K562 (cell line): ENCODE measurements around the gene GLIPR1L1. TPM values are rescaled to one million over a fixed set of nuclear protein-coding genes. Genes with fewer than 3 reads are reported as not detected.

Experiments
- ATAC-seq: fragments of 200-7000 bp; cut with Tn5 transposase; 3 replicates; pipeline ENCODE4 v1.9.1; 2020; ENCODE audit warnings: moderate library complexity
- BruUV-seq: library from RNA; stranded (reverse); fragments of 400-500 nt; replicated peaks from 2 replicates; lab custom pipeline; 2021; lab: Mats Ljungman, UMichigan
- CTCF ChIA-PET: fragments of 300-600 bp; formaldehyde crosslinking; extraction: SDS; loops from one replicate; lab custom pipeline; 2021; ENCODE audit warnings: low intra/inter-chr PET ratio; lab: Yijun Ruan, JAX
- POLR2A ChIA-PET: fragments of 300-600, 350-650 bp; sonication (Branson Sonifier 250); formaldehyde crosslinking; extraction: SDS; loops from one replicate; lab custom pipeline; 2021; ENCODE audit warnings: antibody characterized with exemption, inconsistent platforms; lab: Yijun Ruan, JAX
- DNase-seq, 4 experiments: peaks; one replicate each; pipeline versions ENCODE4 v3.0.0 to v3.0.0-alpha.2; 2011 to 2018; ENCODE audit warnings: low spot score in 3 of 4, mixed read lengths in 3 of 4; ENCODE audit errors: extremely low read depth in 1 of 4
- FAIRE-seq: peaks from 2 replicates; lab custom pipeline; 2011; peaks lifted over from hg19 to GRCh38; lab: Jason Lieb, UNC
- H2AFZ ChIP-seq: 2 replicates; pipeline ENCODE4 v1.6.0; 2011; ENCODE audit warnings: low read depth, low read length, control low read depth, inconsistent platforms
- H3K27ac ChIP-seq: fragments of 200-600 bp; 3 replicates; pipeline ENCODE4 v1.8.0; 2011; ENCODE audit warnings: low read depth, mild to moderate bottlenecking, control low read depth, inconsistent platforms, low read length, moderate library complexity, mixed read lengths; ENCODE audit errors: extremely low read depth
- H3K27me3 ChIP-seq, 2 experiments: fragments of 300-600 bp in 1 of 2; 2 replicates in 1 of 2; 3 replicates in 1 of 2; pipeline versions ENCODE4 v1.6.0 to v1.8.0; 2011; ENCODE audit warnings: inconsistent platforms in 2 of 2, low read length in 2 of 2, mild to moderate bottlenecking in 1 of 2, mixed read lengths in 1 of 2, moderate library complexity in 1 of 2; ENCODE audit not compliant: control insufficient read depth in 2 of 2, insufficient read depth in 2 of 2
- H3K36me3 ChIP-seq: fragments of 300-600 bp; 3 replicates; pipeline ENCODE4 v1.8.0; 2011; ENCODE audit warnings: mild to moderate bottlenecking, low read length, inconsistent platforms; ENCODE audit not compliant: control insufficient read depth, insufficient read depth
- H3K4me1 ChIP-seq, 2 experiments: fragments of 200-600 bp in 1 of 2; replicated peaks in 1 of 2; 2 replicates in 1 of 2; 3 replicates in 1 of 2; pipeline versions ENCODE4 v1.5.1 to v1.8.0; 2011; ENCODE audit warnings: inconsistent platforms in 2 of 2, low read length in 2 of 2, mild to moderate bottlenecking in 1 of 2, mixed read lengths in 1 of 2, moderate library complexity in 1 of 2; ENCODE audit not compliant: control insufficient read depth in 2 of 2, insufficient read depth in 2 of 2
- H3K4me2 ChIP-seq: 2 replicates; pipeline ENCODE4 v1.6.1; 2011; ENCODE audit warnings: low read length, control low read depth, inconsistent platforms, mixed read lengths; ENCODE audit not compliant: insufficient read depth
- H3K4me3 ChIP-seq: fragments of 200-600 bp; sonication (generic), shearing (Covaris generic); 2 replicates; pipeline ENCODE4 v1.5.1; 2016; ENCODE audit warnings: control low read depth, inconsistent platforms
- H3K79me2 ChIP-seq: fragments of 200-600 bp; 3 replicates; pipeline ENCODE4 v1.8.0; 2011; ENCODE audit warnings: low read length, inconsistent platforms; ENCODE audit not compliant: control insufficient read depth, insufficient read depth
- H3K9ac ChIP-seq, 2 experiments: 2 replicates each; pipeline versions ENCODE4 v1.6.0 to v1.6.1; 2011; ENCODE audit warnings: low read depth in 2 of 2, low read length in 2 of 2, control low read depth in 1 of 2, inconsistent platforms in 1 of 2, mild to moderate bottlenecking in 1 of 2, mixed read lengths in 1 of 2; ENCODE audit not compliant: insufficient read depth in 1 of 2
- H3K9me1 ChIP-seq: one replicate; pipeline ENCODE4 v1.6.0; 2011; ENCODE audit warnings: inconsistent platforms, mild to moderate bottlenecking, low read length, moderate library complexity; ENCODE audit not compliant: control insufficient read depth, insufficient read depth
- H3K9me3 ChIP-seq: replicated peaks from 2 replicates; pipeline ENCODE4 v1.5.1; 2011; ENCODE audit warnings: low read depth, low read length, inconsistent platforms; ENCODE audit not compliant: control insufficient read depth, insufficient read depth
- H4K20me1 ChIP-seq: replicated peaks from 2 replicates; pipeline ENCODE4 v1.6.1; 2011; ENCODE audit warnings: low read length, inconsistent platforms, mixed read lengths; ENCODE audit not compliant: control insufficient read depth, insufficient read depth
- ARID1B ChIP-seq: fragments of 450-650 bp; IDR thresholded peaks from 2 replicates; pipeline ENCODE4 v1.6.1; 2016; ENCODE audit warnings: antibody characterized with exemption, mild to moderate bottlenecking, inconsistent platforms
- CREB1 ChIP-seq, 2 experiments: sonication (generic) in 1 of 2; formaldehyde crosslinking in 1 of 2; IDR thresholded peaks; 2 replicates each; pipeline versions ENCODE4 v1.6.1 to v1.8.0; 2012 to 2022; ENCODE audit warnings: inconsistent platforms in 1 of 2, mild to moderate bottlenecking in 1 of 2, missing genetic modification reagents in 1 of 2, moderate library complexity in 1 of 2
- FOXM1 ChIP-seq, 2 experiments: fragments of 450-650 bp in 1 of 2; sonication (generic) in 1 of 2; formaldehyde crosslinking in 1 of 2; IDR thresholded peaks; 2 replicates each; pipeline versions ENCODE4 v1.6.1 to v1.9.0; 2017 to 2022; ENCODE audit warnings: low read depth in 2 of 2, mild to moderate bottlenecking in 2 of 2, missing genetic modification reagents in 1 of 2, moderate library complexity in 1 of 2
- KLF1 ChIP-seq: fragments of 450-650 bp; IDR thresholded peaks from 2 replicates; pipeline ENCODE4 v1.6.1; 2016; ENCODE audit warnings: missing genetic modification characterization, missing compliant biosample characterization
- LEF1 ChIP-seq: fragments of 450-650 bp; IDR thresholded peaks from 2 replicates; pipeline ENCODE4 v1.6.1; 2016; ENCODE audit warnings: mild to moderate bottlenecking
- NFE2L1 ChIP-seq: fragments of 450-650 bp; IDR thresholded peaks from 2 replicates; pipeline ENCODE4 v1.6.1; 2016; ENCODE audit warnings: missing genetic modification characterization, low read depth, mild to moderate bottlenecking, missing compliant biosample characterization, moderate library complexity, borderline replicate concordance
- NR2C1 ChIP-seq, 2 experiments: fragments of 450-650 bp; IDR thresholded peaks; 2 replicates each; pipeline ENCODE4 v1.6.1; 2017; ENCODE audit warnings: mild to moderate bottlenecking in 2 of 2, antibody characterized with exemption in 1 of 2, inconsistent platforms in 1 of 2, missing compliant biosample characterization in 1 of 2, missing genetic modification characterization in 1 of 2
- TOE1 ChIP-seq, 2 experiments: fragments of 450-650 bp in 1 of 2; sonication (generic) in 1 of 2; formaldehyde crosslinking in 1 of 2; IDR thresholded peaks; 2 replicates each; pipeline versions ENCODE4 v1.7.1 to v1.8.0; 2016 to 2022; ENCODE audit warnings: borderline replicate concordance in 2 of 2, mild to moderate bottlenecking in 2 of 2, antibody characterized with exemption in 1 of 2, inconsistent platforms in 1 of 2, low read depth in 1 of 2, missing genetic modification reagents in 1 of 2, moderate library complexity in 1 of 2
- XRCC4 ChIP-seq: IDR thresholded peaks from one replicate; pipeline ENCODE4 v1.6.1; 2011; ENCODE audit not compliant: insufficient read depth, insufficient read length; ENCODE audit errors: extremely low read depth
- ZC3H4 ChIP-seq: sonication (generic); formaldehyde crosslinking; IDR thresholded peaks from 2 replicates; pipeline ENCODE4 v1.9.0; 2021; ENCODE audit warnings: missing genetic modification reagents, borderline replicate concordance
- ZFX ChIP-seq: sonication (generic); formaldehyde crosslinking; IDR thresholded peaks from 2 replicates; pipeline ENCODE4 v1.8.0; 2022; ENCODE audit warnings: mild to moderate bottlenecking, missing genetic modification reagents, moderate library complexity
- ZKSCAN3 ChIP-seq: fragments of 250-450 bp; sonication (Bioruptor Pico); IDR thresholded peaks from 2 replicates; pipeline ENCODE4 v1.4.0; 2020
- ZNF780A ChIP-seq: fragments of 250-450 bp; sonication (Bioruptor Pico); IDR thresholded peaks from 2 replicates; pipeline ENCODE4 v1.5.0; 2021; ENCODE audit warnings: mild to moderate bottlenecking
- WGBS: fragments of 100-300 bp; shearing (Covaris generic); methylation state at CpG from one replicate; pipeline ENCODE4 v1.1.6; 2016; ENCODE audit warnings: low coverage, mixed read lengths; ENCODE audit not compliant: insufficient coverage; ENCODE audit errors: missing lambda C conversion rate; 5-methylcytosine and 5-hydroxymethylcytosine counted together
- in situ Hi-C: fragments of 300-500 bp; cut with MboI; formaldehyde crosslinking; loops from 4 replicates; pipeline ENCODE4 v1.15.0; 2018; ENCODE audit warnings: inconsistent platforms, mixed read lengths
- intact Hi-C: fragments of 100-400 bp; cut with micrococcal nuclease; formaldehyde crosslinking; loops from 2 replicates; pipeline ENCODE4 v1.14.2; 2022
- polyA plus RNA-seq, 8 experiments: library from polyadenylated mRNA; depleted of rRNA in 4 of 8; stranded (reverse) in 5 of 8; unstranded in 3 of 8; fragments of >200 nt; fragmentation: Nextera tagmentation in 2 of 8; fragmentation: Illumina TruSeq in 1 of 8; extraction: Ambion mirVana in 2 of 8; extraction: Trizol in 1 of 8; gene quantifications; 2 replicates each; pipeline versions ENCODE4 v1.2.1 to v1.2.3, GENCODE V29; 2011 to 2014; ENCODE audit warnings: inconsistent platforms in 1 of 8, missing spikeins in 1 of 8
- total RNA-seq, 7 experiments: library from RNA; depleted of rRNA in 6 of 7; stranded (reverse); fragments of >200 nt in 6 of 7; fragmentation: Illumina TruSeq in 2 of 7; extraction: Trizol in 2 of 7; gene quantifications; 2 replicates each; pipeline versions ENCODE4 v1.2.1 to v1.2.3, GENCODE V29; 2011 to 2021; ENCODE audit warnings: low replicate concordance in 1 of 7
- TF ChIP-seq, protein P1 (sequence below), 2 experiments: IDR thresholded peaks; 2 replicates each; pipeline ENCODE4 v1.6.1; 2011; ENCODE audit warnings: borderline replicate concordance in 1 of 2, control low read depth in 1 of 2, low read depth in 1 of 2, low read length in 1 of 2, mild to moderate bottlenecking in 1 of 2, mixed read lengths in 1 of 2, moderate library complexity in 1 of 2; ENCODE audit not compliant: insufficient read depth in 1 of 2, insufficient read length in 1 of 2, poor library complexity in 1 of 2, severe bottlenecking in 1 of 2; ENCODE audit errors: extremely low read depth in 1 of 2
- TF ChIP-seq, protein P2 (sequence below): fragments of 450-650 bp; formaldehyde crosslinking; IDR thresholded peaks from 2 replicates; pipeline ENCODE4 v1.4.0; 2022; ENCODE audit warnings: missing genetic modification characterization

GLIPR1L1 gene
- total and polyA plus RNA-seq, 9 of the 15 experiments (the other 6 are each of a cell fraction or from before 2014, with no cell fraction given), result not detected

DNA sequence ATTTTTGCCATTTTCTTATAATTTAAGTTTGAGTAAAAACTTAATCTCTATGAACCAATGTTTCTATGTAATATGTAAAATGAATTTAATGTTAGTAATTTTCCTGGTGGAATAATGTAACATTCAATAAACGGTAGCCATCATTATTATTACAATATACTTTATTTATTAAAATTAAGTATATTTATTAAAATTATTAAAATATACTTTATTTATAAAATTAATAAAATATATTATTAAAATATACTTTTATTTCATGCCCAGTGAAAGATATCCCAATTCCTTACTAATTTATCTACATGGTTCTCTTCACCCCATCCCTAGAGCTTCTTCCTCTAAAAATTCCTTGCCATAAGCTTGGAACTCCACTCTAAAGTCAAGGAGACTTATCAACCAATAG is 6.8 kb upstream of the GLIPR1L1 start (continued):
- TF ChIP-seq TOE1 (IDR thresholded peaks at IDR 0.05; ENCODE audit: borderline replicate concordance), result no peak
- TF ChIP-seq TOE1 (CRISPR knock-in tag; IDR thresholded peaks at IDR 0.05; ENCODE audit: borderline replicate concordance, low read depth), result no peak
- TF ChIP-seq ARID1B, result no peak
- no peak for TF ChIP-seq KLF1 (tag)

DNA sequence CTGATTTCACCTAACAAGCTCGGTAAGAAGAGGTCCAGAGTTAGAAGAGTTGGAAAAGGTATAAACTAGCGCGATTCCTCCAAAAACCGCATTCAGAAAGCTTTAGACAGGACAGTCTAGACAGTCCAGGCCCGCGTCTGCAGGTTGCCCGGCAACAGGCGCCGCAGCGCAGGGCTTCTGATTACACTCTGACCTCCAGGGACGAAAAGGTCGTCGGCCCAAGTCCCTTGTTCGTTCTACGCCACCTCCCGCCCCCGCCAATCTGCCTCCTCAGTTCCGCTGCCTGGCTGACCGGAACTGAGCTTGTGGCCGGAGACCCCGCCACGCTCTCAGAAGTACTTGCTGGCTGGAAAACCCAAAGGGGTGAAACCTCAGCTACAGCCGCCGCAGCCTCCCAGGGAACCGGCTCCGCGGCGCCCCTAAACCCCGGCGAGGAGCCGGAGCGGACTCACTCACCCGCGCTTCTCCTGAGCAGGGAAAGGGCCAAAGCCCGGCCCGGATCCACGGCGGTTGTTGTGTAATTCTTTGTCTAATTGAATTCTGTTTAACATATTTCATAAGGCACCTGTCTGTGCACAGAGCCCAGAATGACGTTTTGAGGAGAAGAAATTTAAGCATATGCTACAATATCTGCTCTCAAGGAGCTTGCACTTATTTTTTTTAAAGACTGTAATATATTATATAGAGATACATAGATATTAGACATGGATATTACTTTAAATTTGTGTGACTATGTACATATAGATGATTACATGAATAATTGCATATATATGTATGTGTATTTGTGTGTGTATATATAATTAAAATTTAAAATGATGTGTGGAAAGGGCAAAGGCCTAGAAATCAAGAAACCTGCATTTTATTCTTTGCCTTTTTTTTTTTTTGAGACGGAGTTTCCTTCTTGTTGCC is 4.3 kb upstream of the GLIPR1L1 start, which contains the start of gene CAPS2:
TSS of gene CAPS2 (minus strand) at position 407 of the 909 bp plus-strand sequence. CDS start 3,826 bp downstream, outside the sequence.
- intact Hi-C loops (loop anchor here (5.0 kb wide), 1 partner anchor 152 kb away; the partner anchor contains the start of gene GLIPR1), in situ Hi-C loops (loop anchor here (10.0 to 25.0 kb wide), 3 partner anchors 155 to 1015 kb away; partner anchors contain the start of genes BBS10, GLIPR1 and PHLDA1)
- Histone ChIP-seq H2AFZ (peak within 1 kb of the TSS; percentile 92), H3K27ac (no peak within 1 kb of the TSS), H3K4me3 (peak within 1 kb of the TSS; percentile 49), H3K27me3 (no peaks in the 10 kb centered on the region), H3K4me1 (peaks cover 0 to 10% of the 10 kb centered on the region in 2 experiments; a peak in 2 of 5 replicates), H3K9ac (peak within 1 kb of the TSS; percentile 25 to 89; a peak in 3 of 4 replicates), H3K9me3 (no peaks in the 10 kb centered on the region), H3K36me3 (no peaks in the 10 kb centered on the region), H4K20me1 (no peaks in the 10 kb centered on the region), H3K9me1 (no peaks in the 10 kb centered on the region), H3K4me2 (peak within 1 kb of the TSS; percentile 76), H3K79me2 (no peaks in the 10 kb centered on the region)
- FAIRE-seq (peak; percentile 74), DNase-seq (peak; percentile 72 to 82 (median 74)), ATAC-seq (peak; percentile 98)
- ChIA-PET POLR2A (interaction anchor here (0.8 to 1.2 kb wide), 2 partner anchors 20 to 29 kb away, joined by 3 to 4 read pairs; no protein-coding TSS in a partner anchor), CTCF (no interaction called here)
- BruUV-seq, result no TSS peak
- WGBS, result 2% methylated on average over 40 of the region's 40 CpGs
- no peak for TF ChIP-seq XRCC4
- TF ChIP-seq ZC3H4, result no peak
- TF ChIP-seq ZKSCAN3 (CRISPR knock-in tag), result no peak
- peak; percentile 66; the same call in 1 of the 2 replicates for TF ChIP-seq ZFX
- TF ChIP-seq, protein P1, sequence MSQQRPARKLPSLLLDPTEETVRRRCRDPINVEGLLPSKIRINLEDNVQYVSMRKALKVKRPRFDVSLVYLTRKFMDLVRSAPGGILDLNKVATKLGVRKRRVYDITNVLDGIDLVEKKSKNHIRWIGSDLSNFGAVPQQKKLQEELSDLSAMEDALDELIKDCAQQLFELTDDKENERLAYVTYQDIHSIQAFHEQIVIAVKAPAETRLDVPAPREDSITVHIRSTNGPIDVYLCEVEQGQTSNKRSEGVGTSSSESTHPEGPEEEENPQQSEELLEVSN (IDR thresholded peaks at IDR 0.05; ENCODE audit: borderline replicate concordance in 1 of 2, extremely low read depth in 1 of 2, insufficient read depth in 1 of 2, insufficient read length in 1 of 2, low read depth in 1 of 2, low read length in 1 of 2, poor library complexity in 1 of 2, severe bottlenecking in 1 of 2), result peak; percentile 26 to 30
- peak; percentile 87 for TF ChIP-seq FOXM1 (IDR thresholded peaks at IDR 0.05; ENCODE audit: low read depth)
- no peak for TF ChIP-seq FOXM1 (CRISPR knock-in tag; IDR thresholded peaks at IDR 0.05; ENCODE audit: low read depth)
- no peak for TF ChIP-seq ZNF780A (CRISPR knock-in tag)
- TF ChIP-seq NFE2L1 (tag), result no peak
- peak; percentile 84 for TF ChIP-seq NR2C1 (IDR thresholded peaks at IDR 0.05)
- peak; percentile 88 for TF ChIP-seq NR2C1 (tag; IDR thresholded peaks at IDR 0.05)
- TF ChIP-seq LEF1, result no peak
- 0 out of 2 replicates have a peak, but pooled peaks have one; percentile 26 for TF ChIP-seq CREB1 (IDR thresholded peaks at IDR 0.05)
- TF ChIP-seq CREB1 (CRISPR knock-in tag; IDR thresholded peaks at IDR 0.05), result peak; percentile 32; the same call in 1 of the 2 replicates
- TF ChIP-seq, protein P2, sequence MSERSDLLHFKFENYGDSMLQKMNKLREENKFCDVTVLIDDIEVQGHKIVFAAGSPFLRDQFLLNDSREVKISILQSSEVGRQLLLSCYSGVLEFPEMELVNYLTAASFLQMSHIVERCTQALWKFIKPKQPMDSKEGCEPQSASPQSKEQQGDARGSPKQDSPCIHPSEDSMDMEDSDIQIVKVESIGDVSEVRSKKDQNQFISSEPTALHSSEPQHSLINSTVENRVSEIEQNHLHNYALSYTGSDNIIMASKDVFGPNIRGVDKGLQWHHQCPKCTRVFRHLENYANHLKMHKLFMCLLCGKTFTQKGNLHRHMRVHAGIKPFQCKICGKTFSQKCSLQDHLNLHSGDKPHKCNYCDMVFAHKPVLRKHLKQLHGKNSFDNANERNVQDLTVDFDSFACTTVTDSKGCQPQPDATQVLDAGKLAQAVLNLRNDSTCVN (CRISPR knock-in tag), result no peak
